Activated T-cell treated with anti-CD3 and anti-CD28 coated beads for 4 hours (primary cell): ENCODE measurements around the gene HBS1L.

Source experiments
- DNase-seq: peaks from one replicate; pipeline ENCODE4 v3.0.0-alpha.2; 2020

The HBS1L gene

DNA sequence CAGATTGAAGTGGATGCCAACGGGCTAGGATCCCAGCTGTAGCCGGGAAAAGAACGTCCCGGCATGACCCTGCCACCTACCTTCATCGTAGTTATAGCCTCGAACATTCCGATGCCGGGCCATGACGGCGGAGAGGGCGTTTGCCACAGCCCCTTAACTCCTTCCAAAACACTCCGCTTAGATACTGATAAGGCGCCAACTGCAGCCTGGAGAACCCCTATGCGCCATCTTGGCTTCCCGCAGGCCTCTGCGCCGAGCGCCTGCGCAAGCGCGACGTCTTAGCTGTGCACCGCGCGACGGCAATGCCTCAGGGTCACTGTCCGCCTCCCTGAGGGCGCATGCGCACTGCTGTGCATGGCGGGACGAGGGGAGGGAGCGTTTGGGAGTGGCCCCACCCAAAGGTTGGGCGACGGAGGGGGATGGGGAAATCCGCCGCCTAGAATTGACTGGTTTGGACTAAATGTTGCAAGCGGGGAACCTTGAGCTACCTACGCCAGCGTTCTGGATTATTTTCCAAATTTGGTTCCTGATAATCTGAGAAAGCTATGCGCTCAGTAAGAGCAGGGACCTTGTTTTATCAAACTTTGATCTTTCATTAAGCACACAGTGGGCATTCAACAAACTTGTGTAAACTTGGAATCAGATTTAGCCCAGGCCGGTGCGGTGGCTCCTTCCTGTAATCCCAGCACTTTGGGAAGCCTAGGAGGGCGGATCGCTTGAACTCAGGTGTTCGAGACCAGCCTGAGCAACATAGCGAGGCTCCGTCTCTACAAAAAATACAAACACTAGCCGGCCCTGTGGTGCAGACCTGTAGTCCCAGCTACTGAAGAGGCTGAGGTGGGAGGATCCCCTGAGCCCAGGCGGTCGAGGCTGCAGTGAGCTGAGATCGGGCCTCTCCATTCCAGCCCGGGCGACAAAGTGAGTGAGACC, at the start of gene HBS1L:
Gene HBS1L (minus strand): TSS at position 254 of the 930 bp plus-strand sequence. CDS start 131 bp downstream, at position 123.
- peak; percentile 93 for DNase-seq

DNA sequence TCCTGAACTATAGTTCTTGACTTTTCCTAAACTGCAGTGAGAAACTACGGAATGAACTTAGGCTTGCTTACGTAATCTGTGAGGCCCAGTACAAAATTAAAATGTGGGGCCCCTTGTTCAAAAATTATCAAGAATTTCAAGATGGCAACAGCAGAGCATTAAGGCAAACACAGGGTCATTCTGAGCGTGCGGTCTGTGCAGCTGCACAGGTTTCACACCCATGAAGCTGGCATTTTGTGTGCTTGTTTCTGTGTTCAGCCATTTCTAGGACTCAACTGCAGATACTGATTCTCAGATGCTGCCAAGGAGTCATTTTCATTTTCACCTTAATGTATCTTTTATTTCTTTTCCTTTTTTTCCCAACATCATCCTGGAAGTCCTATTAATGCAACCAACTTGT, 49.6 kb upstream of the HBS1L start:
- no peak for DNase-seq

DNA sequence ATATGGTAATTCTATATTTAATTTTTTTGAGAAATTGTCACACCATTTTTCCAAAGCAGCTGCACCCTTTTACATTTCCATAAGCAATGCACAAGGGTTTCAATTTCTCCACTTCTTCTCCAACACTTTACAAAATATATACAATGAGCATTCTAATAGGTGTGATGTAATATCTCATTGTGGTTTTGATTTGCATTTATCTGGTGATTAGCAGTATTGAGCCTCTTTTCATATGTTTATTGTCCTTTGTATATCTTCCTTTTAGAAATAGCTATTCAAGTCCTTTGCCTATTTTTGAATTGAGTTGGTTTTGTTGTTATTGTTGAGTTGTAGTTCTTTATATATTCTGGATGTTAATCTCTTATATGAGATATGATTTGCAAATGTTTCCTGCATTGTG, 47.6 kb upstream of the HBS1L start:
- no peak for DNase-seq

DNA sequence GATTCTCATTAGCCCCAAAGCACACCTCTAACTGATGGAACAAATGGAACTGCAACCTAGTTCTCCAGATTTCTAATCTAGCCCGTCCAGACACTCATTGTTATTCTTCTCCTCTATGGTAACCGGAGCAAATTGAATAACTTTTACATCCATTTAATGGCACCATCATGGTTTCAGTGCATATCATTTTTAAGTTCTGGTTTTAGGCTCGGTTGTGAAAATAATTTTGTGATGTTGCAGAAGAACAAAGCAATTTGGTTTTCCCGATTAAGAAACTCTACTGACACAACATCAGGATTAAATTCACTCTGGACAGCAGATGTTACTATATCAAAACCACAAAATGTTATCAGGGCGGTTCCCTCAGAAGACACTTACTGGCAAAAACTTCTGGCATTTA, 42.5 kb upstream of the HBS1L start:
- DNase-seq: no peak

DNA sequence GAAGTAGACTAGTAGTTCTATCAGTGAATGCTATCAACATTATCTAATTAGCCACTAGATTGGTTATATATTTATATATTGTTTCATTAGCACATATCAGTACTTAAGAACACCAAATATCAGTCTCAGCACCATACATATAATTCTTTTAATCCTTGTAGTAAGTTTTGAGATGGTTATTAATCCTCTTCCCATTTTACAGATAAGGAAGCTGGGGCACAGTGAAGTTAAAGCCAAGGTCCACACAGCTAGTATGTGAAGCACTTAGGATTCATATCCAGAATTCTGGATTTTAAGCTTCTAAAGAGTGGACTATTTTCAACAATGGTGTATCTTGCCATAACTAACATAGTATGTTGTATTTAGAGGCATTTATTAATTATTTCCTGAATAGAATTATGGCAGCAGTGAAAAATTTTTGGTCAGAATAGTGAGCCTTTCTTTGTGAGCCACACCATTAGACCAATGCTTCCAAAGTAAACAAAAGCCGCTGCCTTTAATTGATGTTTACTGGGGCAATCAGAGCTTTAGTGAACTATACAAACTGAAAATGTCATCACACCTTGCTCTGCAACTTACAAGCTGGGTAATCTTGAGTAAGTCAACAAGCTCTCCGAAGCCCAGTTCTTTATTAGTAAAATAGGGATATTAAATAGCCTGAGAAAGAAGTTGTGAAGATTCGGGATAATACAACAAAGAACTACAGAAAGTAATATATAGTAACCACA, 41.9 kb upstream of the HBS1L start:
- DNase-seq: no peak

DNA sequence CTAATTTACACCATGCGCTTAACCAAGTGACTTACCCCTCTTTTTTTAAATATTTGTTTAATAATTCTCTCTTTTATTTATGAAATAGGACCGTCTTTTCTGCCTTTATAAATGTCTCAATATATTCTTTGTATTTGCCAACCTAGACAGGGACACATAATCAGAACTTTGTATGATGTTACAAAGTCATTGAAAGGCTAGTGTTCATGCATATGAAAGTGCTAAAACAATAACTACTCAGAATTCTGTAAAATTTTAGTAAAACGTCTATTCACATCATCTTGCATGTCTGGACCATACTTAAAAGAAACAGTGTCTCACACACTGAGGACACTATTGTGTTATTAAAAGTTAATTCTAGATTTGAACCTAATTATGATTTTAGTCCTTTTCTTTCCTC, 41.1 kb upstream of the HBS1L start:
- no peak for DNase-seq

DNA sequence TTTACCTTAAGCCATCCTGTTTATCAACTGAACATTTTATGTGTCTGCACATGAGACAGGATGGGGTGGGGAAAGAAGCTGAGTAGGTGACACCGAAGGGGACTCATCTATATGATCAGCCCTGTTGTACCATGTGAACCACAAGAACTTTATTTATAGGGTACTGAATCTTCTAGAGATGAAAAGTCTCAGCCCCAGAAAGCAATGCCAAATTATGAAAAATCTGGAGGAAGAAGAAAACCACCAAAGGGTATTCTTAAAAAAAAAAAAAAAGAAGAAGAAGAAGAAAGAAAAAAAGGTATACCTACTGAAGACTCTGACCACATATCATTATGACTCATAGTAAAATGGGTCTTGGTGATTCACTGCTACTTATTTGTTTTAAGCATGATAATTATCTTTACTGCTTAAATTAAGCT, 39.8 kb upstream of the HBS1L start:
- no peak for DNase-seq

DNA sequence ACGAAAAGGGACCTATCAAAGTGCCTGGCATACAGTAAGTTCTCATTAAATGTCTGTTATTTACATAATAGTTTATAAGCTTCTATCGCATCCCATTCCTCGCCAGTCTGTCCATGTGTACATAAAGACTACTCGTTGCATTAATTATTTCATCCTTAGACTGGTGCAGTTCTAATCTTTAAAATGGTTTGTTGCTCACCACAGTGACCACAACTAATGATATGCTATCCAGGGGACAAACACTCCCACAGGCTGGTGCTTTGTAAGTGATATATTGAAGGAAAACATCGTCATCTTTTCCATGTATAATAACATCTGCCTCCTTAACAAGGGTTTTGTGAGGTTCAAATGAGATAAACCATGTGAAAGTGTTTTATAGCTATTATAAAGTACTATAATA, 39.0 kb upstream of the HBS1L start:
- DNase-seq: no peak

DNA sequence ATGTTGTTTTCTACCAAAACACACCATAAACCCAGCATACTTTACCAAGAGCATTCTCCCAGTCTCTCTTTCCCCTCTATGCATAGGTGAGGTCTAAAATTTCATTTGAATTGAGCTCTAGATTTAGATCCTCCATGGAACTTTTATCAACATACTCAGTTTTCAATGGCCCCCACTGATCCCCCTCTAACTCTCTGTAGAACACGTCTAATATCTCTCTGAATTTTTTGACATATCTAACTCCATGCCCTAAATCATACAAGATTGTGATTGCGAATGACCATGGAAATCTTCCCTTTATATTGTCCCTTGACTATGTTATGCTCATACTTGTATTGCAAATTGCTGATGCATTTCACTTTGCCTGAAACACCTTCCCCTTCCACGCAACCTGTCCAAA, 38.1 kb upstream of the HBS1L start:
- no peak for DNase-seq

DNA sequence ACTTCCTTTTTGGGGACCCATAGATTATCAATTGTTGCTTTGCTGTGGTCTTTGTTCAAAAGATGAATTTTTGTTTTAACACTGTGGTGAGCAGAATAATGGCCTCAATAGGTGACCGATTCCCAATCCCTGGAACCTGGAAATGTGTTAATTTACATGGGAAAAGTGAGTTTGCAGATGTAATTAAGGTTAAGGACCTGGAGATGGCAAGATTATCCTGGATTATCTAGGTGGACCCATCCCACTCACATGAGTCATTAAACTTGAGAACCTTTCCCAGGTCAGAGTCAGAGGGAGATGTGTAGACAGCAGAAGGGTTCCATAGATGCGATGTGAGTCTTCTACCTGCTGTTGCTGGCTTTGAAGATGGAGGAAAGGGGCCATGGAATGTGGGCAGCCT, 36.2 kb upstream of the HBS1L start:
- DNase-seq: no peak

DNA sequence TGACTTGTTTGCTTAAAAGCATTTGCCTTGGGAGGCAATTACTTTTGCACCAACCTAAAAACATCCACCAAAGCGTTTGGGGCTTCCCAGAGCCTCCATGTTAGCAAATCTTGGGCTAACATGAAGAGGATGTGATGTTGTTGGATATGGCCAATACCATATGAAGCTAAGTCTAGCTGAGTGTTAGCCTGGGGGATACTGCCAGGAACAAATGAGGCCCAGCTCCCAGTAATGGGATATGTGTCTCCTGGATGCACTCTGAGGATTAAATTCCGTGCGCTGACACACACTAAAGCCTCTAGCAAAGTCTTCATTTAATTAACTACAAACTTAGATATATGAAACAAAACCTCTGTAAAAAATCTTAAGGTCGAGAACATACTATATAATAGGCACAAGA, 35.3 kb upstream of the HBS1L start:
- DNase-seq: no peak

DNA sequence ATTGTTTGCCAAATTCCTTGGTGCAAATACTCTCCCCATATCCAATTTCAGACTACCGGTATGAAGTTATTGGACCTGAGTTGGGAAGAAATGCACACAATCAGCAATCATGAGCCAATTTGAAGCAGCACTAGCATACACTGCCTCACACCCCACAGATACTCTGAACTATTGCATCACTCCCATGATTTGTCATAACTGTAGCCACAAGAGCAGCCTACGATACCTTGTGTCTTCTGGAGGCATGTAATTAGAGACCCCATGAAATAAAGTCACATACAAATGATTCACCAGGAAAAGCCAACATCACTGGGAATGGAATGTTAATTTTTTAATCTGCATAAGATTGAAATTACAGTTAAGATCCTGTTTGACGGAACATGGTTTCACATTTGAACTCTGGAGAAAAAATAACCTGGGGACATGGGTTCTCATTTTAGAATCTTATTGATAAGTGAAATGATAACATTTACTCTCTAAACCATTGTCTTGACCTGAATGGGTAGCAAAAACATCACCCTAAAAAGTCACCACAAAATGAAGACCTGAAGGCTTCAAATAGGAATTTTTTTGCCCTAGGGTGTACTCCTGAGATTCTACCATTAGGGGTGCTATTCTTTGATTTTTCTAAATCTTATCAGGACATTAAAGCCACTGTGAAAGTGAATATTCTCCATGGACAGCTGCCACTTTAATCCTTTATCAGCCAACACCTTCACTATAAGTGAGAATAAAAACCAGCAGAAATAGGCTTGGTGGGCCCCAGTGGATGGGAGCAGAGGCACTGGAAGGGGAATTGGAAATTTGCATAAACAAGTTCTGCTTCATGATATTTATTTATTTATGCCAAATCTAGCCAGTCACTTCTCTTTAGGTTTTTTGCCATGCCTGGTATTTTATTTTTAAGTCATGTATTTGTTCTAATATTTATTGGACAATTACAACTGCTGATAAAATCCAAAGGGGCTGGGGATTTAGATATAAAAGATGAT, 34.5 kb upstream of the HBS1L start:
- DNase-seq: no peak

DNA sequence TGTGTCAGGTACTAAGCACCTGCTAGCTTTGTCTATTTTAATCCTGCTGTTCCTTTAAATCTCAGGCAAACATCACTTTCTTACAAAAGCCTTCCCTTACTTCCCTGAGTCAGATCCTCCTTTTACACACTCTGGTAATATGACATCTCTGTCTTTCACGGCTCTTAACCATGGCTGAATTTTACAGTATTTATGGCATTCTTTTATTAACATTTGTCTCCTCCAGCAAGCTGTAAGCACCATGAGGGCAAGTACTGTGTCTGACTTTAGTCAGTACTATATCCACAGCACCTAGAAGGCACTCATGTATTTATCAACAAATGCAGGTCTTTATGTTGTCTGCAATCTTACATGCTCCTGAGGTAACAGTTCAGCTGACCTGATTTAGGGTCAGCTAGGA, 33.7 kb upstream of the HBS1L start:
- DNase-seq: no peak

DNA sequence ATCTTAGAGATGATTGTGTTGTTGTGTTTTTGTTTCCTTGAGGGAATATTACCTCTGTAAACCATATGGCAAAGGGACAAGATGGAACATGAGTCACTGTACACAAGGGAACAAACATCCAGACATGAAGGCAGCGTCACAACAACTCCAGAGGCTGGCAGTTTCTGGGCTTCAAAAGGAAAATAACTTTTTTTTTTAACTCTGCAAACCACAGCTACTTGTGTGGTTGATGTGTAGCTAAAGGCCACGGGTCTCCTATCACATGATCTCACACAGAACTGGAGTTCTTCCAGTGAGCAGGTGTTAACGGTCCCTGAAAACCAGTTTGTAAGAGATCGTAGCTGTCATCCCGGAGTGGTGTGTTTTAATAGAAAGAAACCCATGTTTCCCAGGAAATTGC, 33.2 kb upstream of the HBS1L start:
- DNase-seq: no peak

DNA sequence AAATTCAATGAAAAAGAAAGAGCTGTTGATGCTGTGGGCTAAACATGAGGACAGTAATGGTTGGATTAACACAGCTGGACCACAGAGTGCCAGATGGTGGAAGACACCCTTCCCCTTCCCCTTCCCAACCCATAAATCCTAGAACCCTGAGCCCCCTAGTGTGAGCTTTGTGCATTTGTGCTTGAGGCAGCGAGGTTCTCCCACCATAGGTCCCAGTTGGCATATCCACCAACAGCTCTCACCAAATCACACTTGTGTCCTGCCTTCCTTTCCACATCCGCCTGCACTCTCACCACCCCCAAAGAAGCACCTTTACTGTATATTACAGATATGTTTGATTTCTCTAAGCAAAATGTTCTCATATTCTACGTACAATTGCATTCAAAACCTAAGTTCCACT, 32.8 kb upstream of the HBS1L start:
- DNase-seq: no peak

DNA sequence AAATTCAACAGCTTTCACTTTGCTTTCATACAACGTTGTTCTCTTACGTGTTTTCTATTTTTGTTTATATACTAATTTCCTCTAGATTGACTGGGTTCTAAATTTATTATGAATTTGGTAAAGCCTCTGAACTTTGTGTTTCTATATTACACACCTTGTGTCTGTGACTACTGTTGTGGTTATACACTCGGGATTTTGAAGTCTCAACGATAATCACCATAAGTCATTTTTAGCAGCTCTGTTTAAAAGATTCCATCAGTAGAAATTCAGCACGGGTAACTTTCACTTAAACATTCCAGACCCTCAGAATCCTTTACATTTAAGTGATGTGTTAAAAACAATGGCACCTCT, 31.8 kb upstream of the HBS1L start:
- no peak for DNase-seq

DNA sequence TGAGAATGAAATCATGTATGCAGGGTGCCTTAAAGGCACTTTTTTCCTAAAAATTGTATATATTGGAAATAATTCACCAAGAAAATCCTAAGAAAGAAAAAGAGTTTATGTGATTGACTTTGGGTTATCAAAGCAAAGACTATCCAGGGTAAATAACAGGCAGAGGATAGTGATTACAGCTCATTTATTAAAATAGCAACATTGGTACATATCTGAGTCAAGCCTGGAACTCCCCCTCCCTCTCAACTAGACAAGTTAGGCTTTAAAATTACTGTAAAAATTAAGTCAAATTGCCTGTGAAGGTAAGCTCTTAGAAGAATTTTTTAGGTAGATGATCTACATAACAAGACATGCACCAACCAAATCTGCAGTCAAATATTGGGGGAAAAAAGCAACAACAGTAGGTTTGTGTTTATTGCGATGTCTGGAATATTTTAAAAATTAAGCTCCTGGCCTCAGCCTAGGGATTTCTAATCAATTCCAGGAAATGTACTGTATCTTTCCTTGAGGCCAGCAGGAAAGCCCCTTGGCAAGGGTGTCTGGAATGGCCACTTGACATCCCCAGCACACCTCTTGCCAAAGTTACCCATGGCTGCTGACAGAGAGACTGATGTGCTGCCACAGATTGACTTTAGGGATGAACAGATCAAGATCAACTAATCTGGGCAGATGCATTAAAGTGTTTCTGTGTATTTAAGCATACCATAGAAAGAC, 31.2 kb upstream of the HBS1L start:
- no peak for DNase-seq

DNA sequence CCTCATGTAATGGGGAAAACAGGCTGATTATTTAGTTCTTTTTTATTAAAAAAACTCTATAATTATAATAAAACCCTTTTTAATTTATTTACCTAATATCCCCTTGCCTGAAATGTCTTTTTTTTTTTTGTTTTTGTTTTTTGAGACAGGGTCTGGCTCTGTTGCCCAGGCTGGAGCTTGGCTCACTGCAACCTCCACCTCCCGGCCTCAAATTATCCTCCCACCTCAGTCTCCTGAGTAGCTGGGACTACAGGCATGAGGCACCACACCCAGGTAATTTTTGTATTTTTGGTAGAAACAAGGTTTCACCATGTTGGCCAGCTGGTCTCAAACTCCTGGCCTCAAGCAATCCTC, 30.3 kb upstream of the HBS1L start:
- DNase-seq: no peak

DNA sequence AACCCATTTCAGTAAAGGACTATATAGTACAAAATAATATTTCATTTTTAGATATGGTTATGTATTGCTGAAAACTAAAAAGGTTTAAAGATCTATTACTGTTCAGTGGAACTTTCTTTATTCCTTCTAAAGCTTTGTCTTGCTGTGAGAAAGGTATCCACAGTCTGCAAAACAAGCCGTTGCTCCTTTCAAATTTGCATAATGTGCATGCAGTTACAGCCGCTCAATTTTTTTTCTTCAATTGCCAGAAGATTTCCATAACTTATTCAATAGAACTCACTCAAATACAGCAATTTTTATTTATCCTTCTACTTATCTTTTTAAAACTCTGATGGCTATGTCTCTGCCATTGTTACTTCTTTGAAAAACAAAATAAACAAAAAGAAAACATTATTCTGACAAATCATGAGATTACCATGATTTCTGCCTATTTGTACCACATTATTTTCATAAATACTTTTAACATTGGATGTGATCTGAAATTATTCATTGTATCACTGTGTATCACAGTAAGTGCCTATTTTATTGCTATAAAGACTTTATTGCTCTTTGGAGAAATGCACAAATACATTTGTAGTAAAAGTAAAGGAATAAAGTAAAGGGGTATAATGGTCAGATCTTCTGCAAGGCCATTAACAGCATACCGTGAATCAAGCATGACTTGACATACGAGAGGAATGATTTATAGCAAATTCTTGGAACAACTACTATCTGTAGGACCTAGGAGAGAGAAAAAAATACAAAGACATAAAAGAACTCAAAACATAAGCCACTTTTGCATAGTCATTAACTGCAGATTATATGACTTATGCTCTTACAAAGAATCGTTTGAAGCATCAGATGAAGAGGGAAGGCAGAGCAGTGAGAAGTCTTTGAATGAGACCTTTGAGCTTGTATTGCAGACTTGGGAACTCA, 29.6 kb upstream of the HBS1L start:
- DNase-seq: no peak

DNA sequence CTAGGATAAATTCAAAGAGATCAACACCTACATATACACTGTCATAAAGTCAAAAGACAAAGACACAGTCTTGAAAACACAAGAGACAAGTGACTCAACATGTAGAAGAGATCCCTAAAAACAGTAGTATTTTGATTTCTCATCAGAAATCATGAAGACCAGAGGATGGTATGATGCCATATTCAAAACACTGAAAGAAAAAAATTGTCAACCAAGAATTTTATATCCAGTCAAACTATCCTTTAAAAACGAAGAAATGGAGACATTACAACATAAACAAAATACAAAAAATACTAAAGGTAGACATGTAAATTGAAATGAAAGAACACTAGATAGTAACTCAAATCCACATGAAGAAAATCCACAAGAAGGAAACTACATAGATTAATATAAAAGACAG, 27.3 kb upstream of the HBS1L start:
- DNase-seq: no peak

DNA sequence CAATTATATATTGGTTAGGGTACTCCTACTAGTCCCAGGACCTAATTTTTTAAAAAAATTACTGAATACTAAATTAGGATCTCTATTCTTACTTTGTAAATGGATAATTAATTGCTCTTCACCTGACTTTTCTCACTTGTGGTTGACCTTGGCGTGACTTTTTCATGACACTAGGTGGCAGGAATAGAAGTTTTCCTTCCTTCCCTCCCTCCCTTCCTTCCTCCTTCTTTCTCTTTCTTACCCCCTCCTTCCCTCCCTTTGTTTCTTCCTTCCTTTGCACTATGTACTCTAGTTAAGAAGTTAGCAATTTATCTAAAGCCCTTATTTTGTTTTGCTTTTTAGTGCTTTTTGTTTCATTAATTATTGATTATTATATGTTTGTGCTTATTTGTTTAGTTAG, 20.4 kb upstream of the HBS1L start:
- DNase-seq: no peak
